HEK293T (cell line): ENCODE data around the gene CCDC83.

Experiments used
- CTCF ChIA-PET: fragments of 350-600 bp; formaldehyde crosslinking; extraction: SDS; loops from one replicate; lab custom pipeline; 2021; ENCODE audit warnings: antibody characterized with exemption, inconsistent platforms; lab: Yijun Ruan, JAX
- POLR2A ChIA-PET: fragments of 350-600 bp; formaldehyde crosslinking; extraction: SDS; loops from one replicate; lab custom pipeline; 2020; ENCODE audit warnings: antibody characterized with exemption, inconsistent platforms; lab: Yijun Ruan, JAX
- DNase-seq: peaks from one replicate; pipeline ENCODE4 v3.0.0; 2012; ENCODE audit warnings: mixed read lengths; ENCODE audit errors: extremely low spot score
- ARNT ChIP-seq: fragments of 450-650 bp; IDR thresholded peaks from 2 replicates; pipeline ENCODE4 v1.6.1; 2017; ENCODE audit warnings: mild to moderate bottlenecking
- BHLHE40 ChIP-seq: fragments of 450-650 bp; IDR thresholded peaks from 2 replicates; pipeline ENCODE4 v1.6.1; 2016; ENCODE audit warnings: mild to moderate bottlenecking, moderate library complexity, borderline replicate concordance
- CTBP1 ChIP-seq: fragments of 450-650 bp; IDR thresholded peaks from 2 replicates; pipeline ENCODE4 v1.6.1; 2016; ENCODE audit warnings: borderline replicate concordance
- ELF4 ChIP-seq: fragments of 450-650 bp; IDR thresholded peaks from 2 replicates; pipeline ENCODE4 v1.6.1; 2017; ENCODE audit warnings: antibody characterized with exemption
- FOXA1 ChIP-seq: fragments of 450-650 bp; IDR thresholded peaks from 2 replicates; pipeline ENCODE4 v1.6.1; 2016; ENCODE audit warnings: mild to moderate bottlenecking
- FOXK2 ChIP-seq: fragments of 450-650 bp; IDR thresholded peaks from 2 replicates; pipeline ENCODE4 v1.6.1; 2016; ENCODE audit warnings: mild to moderate bottlenecking
- FOXM1 ChIP-seq: fragments of 450-650 bp; IDR thresholded peaks from 2 replicates; pipeline ENCODE4 v1.6.1; 2017; ENCODE audit warnings: mild to moderate bottlenecking, borderline replicate concordance
- HDGF ChIP-seq: fragments of 450-650 bp; IDR thresholded peaks from 2 replicates; pipeline ENCODE4 v1.6.1; 2017; ENCODE audit warnings: antibody characterized with exemption, borderline replicate concordance
- L3MBTL2 ChIP-seq: fragments of 450-650 bp; conservative IDR thresholded peaks from 2 replicates; pipeline ENCODE4 v1.6.1; 2016; ENCODE audit warnings: mild to moderate bottlenecking
- LEF1 ChIP-seq: fragments of 450-650 bp; IDR thresholded peaks from 2 replicates; pipeline ENCODE4 v1.6.1; 2017; ENCODE audit warnings: mild to moderate bottlenecking, borderline replicate concordance
- NFRKB ChIP-seq: fragments of 450-650 bp; IDR thresholded peaks from 2 replicates; pipeline ENCODE4 v1.6.1; 2016; ENCODE audit warnings: mild to moderate bottlenecking, moderate library complexity
- SP1 ChIP-seq: fragments of 450-650 bp; IDR thresholded peaks from 2 replicates; pipeline ENCODE4 v1.6.1; 2017
- SUZ12 ChIP-seq: fragments of 450-650 bp; IDR thresholded peaks from 2 replicates; pipeline ENCODE4 v1.6.1; 2016; ENCODE audit warnings: mild to moderate bottlenecking
- TARDBP ChIP-seq: fragments of 450-650 bp; IDR thresholded peaks from 2 replicates; pipeline ENCODE4 v1.6.1; 2016
- ZNF384 ChIP-seq: fragments of 450-650 bp; IDR thresholded peaks from 2 replicates; pipeline ENCODE4 v1.6.1; 2016
- TF ChIP-seq, protein P1 (sequence below): fragments of 450-650 bp; IDR thresholded peaks from 2 replicates; pipeline ENCODE4 v1.6.1; 2016

The CCDC83 gene

DNA sequence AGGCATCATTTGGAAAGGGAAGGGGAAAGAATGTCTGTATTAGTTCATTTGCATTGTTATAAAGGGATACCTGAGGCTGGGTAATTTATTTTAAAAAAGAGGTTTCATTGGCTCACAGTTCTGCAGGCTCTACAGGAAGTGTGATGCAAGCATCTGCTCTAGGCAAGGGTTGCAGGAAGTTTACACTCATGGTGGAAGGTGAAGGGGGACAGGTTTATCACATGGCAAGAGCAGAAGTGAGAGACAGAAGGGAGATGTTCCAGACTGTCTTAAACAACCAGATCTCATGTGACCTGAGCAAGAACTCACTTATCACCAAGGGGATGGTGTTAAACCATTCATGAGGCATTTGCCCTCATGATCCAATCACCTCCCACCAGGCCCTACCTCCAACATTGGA is 90.6 kb downstream of the CCDC83 start:
- POLR2A ChIA-PET: no interaction called here
- no peak for DNase-seq
- CTCF ChIA-PET: no interaction called here
- TF ChIP-seq HDGF: no peak
- no peak for TF ChIP-seq BHLHE40
- TF ChIP-seq SP1: no peak
- no peak for TF ChIP-seq FOXA1
- TF ChIP-seq FOXM1: no peak
- TF ChIP-seq ELF4: no peak
- no peak for TF ChIP-seq L3MBTL2

DNA sequence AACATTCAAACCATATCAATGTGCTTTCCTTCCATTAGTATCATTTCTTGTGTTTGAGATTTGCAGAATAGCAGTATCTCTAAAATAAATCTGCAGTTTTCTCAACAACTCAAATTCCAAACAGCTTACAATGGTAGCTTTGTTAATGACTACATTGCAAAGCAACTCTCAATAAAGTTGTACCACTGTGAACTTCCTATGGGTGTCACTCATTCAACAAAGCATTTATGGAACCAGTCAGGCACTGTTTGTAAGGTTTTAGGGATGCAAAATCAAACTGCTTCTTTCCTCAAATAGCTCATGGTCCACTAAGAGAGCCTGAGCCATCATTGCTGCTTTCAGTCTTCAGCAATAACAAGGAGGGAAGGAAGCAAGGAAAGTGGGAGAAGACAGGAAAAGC is 91.0 kb downstream of the CCDC83 start:
- POLR2A ChIA-PET: no interaction called here
- CTCF ChIA-PET: no interaction called here
- TF ChIP-seq FOXA1: no peak
- no peak for TF ChIP-seq SP1
- no peak for TF ChIP-seq L3MBTL2
- no peak for TF ChIP-seq BHLHE40
- TF ChIP-seq ZNF384: no peak
- no peak for TF ChIP-seq FOXM1
- no peak for TF ChIP-seq NFRKB
- no peak for TF ChIP-seq HDGF
- TF ChIP-seq FOXK2: no peak
- no peak for DNase-seq

DNA sequence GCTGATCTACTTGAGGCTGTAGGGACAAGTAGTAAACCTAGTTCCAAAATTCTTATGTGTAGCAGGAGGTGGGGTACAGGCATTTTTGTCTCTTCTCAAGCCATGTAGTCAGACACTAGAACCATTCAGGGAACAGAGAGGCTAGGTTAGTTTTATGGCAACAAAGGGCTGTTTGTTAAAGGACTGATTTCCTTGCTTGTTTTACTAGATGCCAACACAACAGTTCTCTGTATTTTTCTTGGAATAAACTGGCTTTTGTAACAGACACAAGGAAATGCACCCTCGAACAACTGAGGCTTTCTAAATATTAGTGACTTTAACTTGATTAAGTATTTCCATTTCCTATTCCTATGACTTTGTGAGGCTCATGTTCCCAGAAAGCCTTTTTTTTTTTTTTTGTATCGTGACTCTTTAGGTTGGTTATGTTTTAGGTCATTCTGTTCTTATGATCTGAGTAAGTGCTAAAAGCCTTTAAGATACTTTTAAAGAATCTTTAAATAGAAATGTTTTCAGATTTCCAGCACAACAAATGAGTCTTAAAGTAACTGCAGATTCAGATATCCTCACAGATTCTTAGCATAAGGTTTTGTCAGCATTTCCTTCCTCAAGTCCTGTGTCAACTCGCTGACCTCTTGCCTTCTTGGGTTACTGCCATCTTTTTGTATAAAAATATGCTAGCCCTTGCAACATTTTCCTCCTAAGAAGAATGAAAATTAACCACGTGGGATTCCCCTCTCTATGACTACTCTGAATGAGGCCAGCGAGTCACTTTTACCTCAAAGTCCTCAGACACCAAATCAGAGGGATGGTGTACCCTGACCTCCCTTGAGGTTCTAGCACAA is 92.5 kb downstream of the CCDC83 start:
- POLR2A ChIA-PET: no interaction called here
- CTCF ChIA-PET: no interaction called here
- TF ChIP-seq LEF1 (no peak), HDGF (no peak), CTBP1 (no peak), SP1 (no peak)
- DNase-seq: no peak

DNA sequence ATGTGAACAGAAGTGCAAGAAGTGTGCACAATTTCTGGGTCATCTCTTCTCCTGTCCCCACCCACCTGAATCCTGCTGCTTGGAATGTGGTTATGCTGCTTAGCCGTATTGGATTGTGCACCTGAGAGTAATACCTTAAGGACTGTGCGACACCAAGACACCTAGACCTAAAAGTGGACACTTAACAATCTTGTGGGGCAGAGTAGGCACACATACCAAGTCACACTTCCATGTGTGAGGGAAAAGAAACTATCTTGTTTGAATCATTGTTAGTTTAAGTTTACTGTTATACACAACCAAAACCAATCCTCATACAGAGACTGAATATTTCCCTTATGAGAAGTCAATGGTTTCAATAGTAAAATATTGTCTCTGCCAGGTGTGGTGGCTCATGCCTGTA is 93.7 kb downstream of the CCDC83 start:
- TF ChIP-seq FOXA1 (no peak), TARDBP (no peak), CTBP1 (no peak), LEF1 (no peak), HDGF (no peak), ZNF384 (no peak), FOXK2 (no peak), SUZ12 (no peak), L3MBTL2 (no peak), ELF4 (no peak), ARNT (no peak), SP1 (no peak), NFRKB (no peak), FOXM1 (no peak), BHLHE40 (no peak)
- TF ChIP-seq, protein P1, sequence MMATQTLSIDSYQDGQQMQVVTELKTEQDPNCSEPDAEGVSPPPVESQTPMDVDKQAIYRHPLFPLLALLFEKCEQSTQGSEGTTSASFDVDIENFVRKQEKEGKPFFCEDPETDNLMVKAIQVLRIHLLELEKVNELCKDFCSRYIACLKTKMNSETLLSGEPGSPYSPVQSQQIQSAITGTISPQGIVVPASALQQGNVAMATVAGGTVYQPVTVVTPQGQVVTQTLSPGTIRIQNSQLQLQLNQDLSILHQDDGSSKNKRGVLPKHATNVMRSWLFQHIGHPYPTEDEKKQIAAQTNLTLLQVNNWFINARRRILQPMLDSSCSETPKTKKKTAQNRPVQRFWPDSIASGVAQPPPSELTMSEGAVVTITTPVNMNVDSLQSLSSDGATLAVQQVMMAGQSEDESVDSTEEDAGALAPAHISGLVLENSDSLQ: no peak
- POLR2A ChIA-PET: no interaction called here
- CTCF ChIA-PET: interaction anchor here (0.6 kb wide), 2 partner anchors 27 to 154 kb away, joined by 3 read pairs; no protein-coding TSS in a partner anchor
- no peak for DNase-seq

DNA sequence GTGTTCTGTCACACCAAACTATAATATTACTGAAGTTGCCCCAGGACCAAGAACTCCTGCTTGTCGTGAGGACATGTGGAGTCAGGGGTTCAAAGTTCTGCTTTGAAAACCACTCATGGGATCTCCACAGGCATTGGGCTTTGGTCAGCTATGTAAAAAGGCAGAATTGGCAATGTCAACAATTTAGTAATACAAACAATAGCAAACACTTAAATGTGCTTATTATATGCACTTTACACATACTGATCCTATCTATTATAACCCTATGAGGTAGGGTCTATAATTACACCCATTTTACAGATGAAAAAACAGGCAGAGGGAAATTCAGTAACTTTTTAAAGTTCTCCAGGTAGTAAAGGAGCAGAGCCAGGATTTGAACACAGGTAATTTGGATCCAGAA is 94.6 kb downstream of the CCDC83 start:
- no peak for DNase-seq
- POLR2A ChIA-PET: no interaction called here
- CTCF ChIA-PET: no interaction called here

DNA sequence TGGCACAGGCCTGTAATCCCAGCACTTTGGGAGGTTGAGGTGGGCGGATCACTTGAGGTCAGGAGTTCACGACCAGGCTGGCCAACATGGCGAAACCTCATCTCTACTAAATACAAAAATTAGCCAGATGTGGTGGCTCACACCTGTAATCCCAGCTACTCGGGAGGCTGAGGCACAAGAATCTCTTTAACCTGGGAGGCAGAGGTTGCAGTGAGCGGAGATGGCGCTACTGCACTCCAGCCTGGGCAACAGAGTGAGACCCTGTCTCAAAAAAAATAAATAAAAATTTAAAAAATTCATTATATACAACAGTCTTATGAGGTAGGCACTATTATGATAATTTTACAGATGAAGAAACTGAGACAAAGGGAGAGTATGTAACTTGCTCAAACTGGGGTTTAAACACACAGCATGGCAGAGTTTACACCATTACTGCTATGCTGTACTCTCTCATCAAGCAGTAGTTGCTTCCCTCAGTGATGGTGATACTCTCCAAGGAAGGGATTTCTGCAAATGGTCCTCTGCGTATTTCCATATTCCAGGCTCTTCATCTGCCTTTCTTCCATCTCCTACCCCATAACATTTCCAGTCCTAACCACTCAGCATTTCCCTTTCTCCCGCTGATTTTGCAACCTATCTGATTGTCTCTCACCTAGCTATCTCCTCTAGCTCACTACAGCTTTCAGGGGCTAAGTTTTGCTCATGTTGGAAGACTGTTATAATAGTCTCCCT is 95.3 kb downstream of the CCDC83 start:
- no peak for DNase-seq
- TF ChIP-seq FOXM1 (no peak), NFRKB (no peak), FOXK2 (no peak), ELF4 (no peak), HDGF (no peak)
- POLR2A ChIA-PET: no interaction called here
- CTCF ChIA-PET: no interaction called here

More for the DNA sequence above, 94.6 kb downstream of the CCDC83 start:
- no peak for TF ChIP-seq SUZ12
- no peak for TF ChIP-seq NFRKB
- no peak for TF ChIP-seq L3MBTL2
- TF ChIP-seq FOXK2: no peak
- no peak for TF ChIP-seq SP1
- TF ChIP-seq HDGF: no peak
- no peak for TF ChIP-seq LEF1
- no peak for TF ChIP-seq BHLHE40
- TF ChIP-seq ARNT: no peak
- TF ChIP-seq, protein P1: no peak
- TF ChIP-seq CTBP1: no peak
- TF ChIP-seq ZNF384: no peak

DNA sequence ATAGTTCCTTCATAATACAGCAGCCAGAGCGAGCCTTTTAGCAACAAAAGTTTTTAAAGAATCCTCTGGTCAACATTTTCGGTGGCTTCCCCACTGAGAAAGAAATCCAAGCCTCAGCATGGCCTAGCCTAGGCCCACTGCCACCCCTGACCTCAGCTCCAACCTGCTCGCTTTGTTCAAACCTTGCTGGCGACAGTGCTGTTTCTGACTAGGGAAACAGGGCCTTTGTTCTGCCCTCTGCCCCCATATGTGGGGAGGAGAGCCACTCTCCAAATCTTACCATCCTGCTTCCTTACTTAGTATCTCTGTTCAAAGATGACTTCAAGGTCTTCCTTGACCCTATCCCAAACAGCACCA is 95.8 kb downstream of the CCDC83 start:
- ChIA-PET CTCF (no interaction called here), POLR2A (no interaction called here)
- TF ChIP-seq FOXM1 (no peak), ZNF384 (no peak), TARDBP (no peak), SUZ12 (no peak), LEF1 (no peak), FOXK2 (no peak), ARNT (no peak), SP1 (no peak), FOXA1 (no peak), NFRKB (no peak), CTBP1 (no peak), ELF4 (no peak), HDGF (no peak), L3MBTL2 (no peak), BHLHE40 (no peak)
- TF ChIP-seq, protein P1: no peak
- DNase-seq: no peak
